ENCODE results near the gene CTNND2. TPM values are rescaled to one million over a fixed set of nuclear protein-coding genes. Genes with fewer than 3 reads are reported as not detected.

Gene CTNND2
- total RNA-seq, 1 experiment from 2014 or later, result not detected

DNA sequence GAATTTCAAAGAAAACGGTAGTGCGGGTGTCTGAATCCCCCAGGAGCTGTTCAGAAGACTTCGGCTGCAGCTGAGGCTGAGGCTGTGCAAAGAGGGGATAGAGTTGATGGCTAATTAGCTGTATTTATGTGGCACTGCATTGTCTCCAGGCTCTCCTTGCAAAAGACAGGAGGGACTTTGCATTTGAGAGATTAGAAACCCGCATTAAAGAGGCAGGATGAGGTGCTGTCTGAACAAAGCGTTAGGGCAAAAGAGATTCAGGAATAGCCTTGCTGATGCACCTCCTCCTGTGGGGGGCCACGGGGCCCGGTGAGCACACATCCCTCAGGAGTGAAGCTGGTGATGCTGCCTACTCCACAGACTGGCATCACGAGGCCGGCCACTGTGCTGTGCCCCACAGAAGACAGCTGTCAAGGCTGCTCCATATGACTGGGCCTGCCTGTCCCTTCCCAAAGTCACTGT lies 799.6 kb downstream of the CTNND2 start:
- Mint-ChIP-seq H3K36me3 (ENCODE audit: insufficient read depth, unreplicated experiment) (no peaks in the 10 kb centered on the region), H3K4me3 (ENCODE audit: unreplicated experiment) (no peak overlapping the region), H3K9me3 (ENCODE audit: unreplicated experiment) (no peaks in the 10 kb centered on the region), H3K4me1 (ENCODE audit: insufficient read depth, unreplicated experiment) (no peaks in the 10 kb centered on the region), H3K27me3 (ENCODE audit: insufficient read depth, unreplicated experiment) (peaks cover 60% of the 10 kb centered on the region), H3K27ac (ENCODE audit: low read depth, unreplicated experiment) (no peak overlapping the region)
- no TSS peak for BruUV-seq (replicated peaks)
- TF ChIP-seq, protein P1, sequence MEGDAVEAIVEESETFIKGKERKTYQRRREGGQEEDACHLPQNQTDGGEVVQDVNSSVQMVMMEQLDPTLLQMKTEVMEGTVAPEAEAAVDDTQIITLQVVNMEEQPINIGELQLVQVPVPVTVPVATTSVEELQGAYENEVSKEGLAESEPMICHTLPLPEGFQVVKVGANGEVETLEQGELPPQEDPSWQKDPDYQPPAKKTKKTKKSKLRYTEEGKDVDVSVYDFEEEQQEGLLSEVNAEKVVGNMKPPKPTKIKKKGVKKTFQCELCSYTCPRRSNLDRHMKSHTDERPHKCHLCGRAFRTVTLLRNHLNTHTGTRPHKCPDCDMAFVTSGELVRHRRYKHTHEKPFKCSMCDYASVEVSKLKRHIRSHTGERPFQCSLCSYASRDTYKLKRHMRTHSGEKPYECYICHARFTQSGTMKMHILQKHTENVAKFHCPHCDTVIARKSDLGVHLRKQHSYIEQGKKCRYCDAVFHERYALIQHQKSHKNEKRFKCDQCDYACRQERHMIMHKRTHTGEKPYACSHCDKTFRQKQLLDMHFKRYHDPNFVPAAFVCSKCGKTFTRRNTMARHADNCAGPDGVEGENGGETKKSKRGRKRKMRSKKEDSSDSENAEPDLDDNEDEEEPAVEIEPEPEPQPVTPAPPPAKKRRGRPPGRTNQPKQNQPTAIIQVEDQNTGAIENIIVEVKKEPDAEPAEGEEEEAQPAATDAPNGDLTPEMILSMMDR (IDR thresholded peaks at IDR 0.05; ENCODE audit: unreplicated experiment), result no peak
- ChIA-PET CTCF (no interaction called here), POLR2A (no interaction called here)
- DNase-seq (ENCODE audit: unreplicated experiment), result no peak
- intact Hi-C loops (cut with micrococcal nuclease), result no loop called here

DNA sequence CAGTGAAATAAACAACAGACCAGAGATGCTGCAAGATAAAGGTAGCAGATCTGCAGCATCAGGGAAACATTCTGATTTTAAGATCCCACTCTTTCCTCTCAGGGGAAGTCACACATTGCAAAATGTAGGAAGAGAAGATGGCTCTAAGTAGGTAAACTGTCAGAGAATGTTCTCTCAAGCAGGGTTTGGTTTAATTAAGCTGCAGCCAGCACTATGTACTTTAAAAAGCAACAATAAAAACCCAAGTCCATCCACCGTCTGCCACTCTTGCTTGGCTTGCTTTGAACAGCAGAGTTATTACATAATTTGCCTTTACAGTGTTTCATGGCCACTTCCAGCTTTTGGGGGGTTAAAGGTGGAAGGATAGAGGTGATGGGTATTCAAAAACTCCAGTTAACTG lies 800.0 kb downstream of the CTNND2 start:
- CTCF ChIA-PET, result no interaction called here
- Mint-ChIP-seq H3K27ac (ENCODE audit: low read depth, unreplicated experiment) (no peak overlapping the region), H3K4me1 (ENCODE audit: insufficient read depth, unreplicated experiment) (no peaks in the 10 kb centered on the region), H3K9me3 (ENCODE audit: unreplicated experiment) (no peaks in the 10 kb centered on the region), H3K27me3 (ENCODE audit: insufficient read depth, unreplicated experiment) (peaks cover 61% of the 10 kb centered on the region), H3K36me3 (ENCODE audit: insufficient read depth, unreplicated experiment) (no peaks in the 10 kb centered on the region), H3K4me3 (ENCODE audit: unreplicated experiment) (no peak overlapping the region)
- POLR2A ChIA-PET, result no interaction called here
- no TSS peak for BruUV-seq (replicated peaks)
- no peak for DNase-seq (ENCODE audit: unreplicated experiment)
- intact Hi-C loops (cut with micrococcal nuclease), result no loop called here
- TF ChIP-seq, protein P1 (IDR thresholded peaks at IDR 0.05; ENCODE audit: unreplicated experiment), result no peak

DNA sequence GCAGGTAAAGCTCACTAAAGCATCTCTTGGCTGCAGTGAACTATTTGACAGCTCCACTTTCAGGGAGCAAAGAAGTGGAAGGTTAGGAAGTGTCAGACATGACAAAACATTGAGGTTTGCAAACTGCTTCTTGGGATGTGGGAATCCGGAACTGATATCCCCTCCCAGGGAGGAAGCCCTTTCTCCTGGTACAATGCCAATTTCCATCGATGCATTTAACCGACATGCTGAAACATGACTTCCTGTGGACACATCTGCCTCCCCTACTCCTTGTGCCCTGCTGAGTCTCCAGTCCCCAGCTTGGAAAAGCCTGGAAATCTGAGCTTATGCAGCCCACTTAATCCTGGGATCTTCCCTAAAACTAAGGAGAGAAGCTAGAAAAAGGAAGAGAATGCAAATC lies 820.1 kb downstream of the CTNND2 start:
- Mint-ChIP-seq H3K9me3 (ENCODE audit: unreplicated experiment) (peaks cover 7% of the 10 kb centered on the region), H3K27me3 (ENCODE audit: insufficient read depth, unreplicated experiment) (peaks cover 33% of the 10 kb centered on the region), H3K4me1 (ENCODE audit: insufficient read depth, unreplicated experiment) (no peaks in the 10 kb centered on the region), H3K4me3 (ENCODE audit: unreplicated experiment) (no peak overlapping the region), H3K36me3 (ENCODE audit: insufficient read depth, unreplicated experiment) (no peaks in the 10 kb centered on the region), H3K27ac (ENCODE audit: low read depth, unreplicated experiment) (no peak overlapping the region)
- TF ChIP-seq, protein P1 (IDR thresholded peaks at IDR 0.05; ENCODE audit: unreplicated experiment), result no peak
- CTCF ChIA-PET, result interaction anchor here (0.5 kb wide), 1 partner anchor 1914 kb away, joined by 3 read pairs; no protein-coding TSS in a partner anchor
- peak; percentile 6 for DNase-seq (ENCODE audit: unreplicated experiment)
- POLR2A ChIA-PET, result interaction anchor here (0.6 kb wide), 1 partner anchor 35 kb away, joined by 3 read pairs; no protein-coding TSS in a partner anchor
- intact Hi-C loops (cut with micrococcal nuclease), result no loop called here
- no TSS peak for BruUV-seq (replicated peaks)

DNA sequence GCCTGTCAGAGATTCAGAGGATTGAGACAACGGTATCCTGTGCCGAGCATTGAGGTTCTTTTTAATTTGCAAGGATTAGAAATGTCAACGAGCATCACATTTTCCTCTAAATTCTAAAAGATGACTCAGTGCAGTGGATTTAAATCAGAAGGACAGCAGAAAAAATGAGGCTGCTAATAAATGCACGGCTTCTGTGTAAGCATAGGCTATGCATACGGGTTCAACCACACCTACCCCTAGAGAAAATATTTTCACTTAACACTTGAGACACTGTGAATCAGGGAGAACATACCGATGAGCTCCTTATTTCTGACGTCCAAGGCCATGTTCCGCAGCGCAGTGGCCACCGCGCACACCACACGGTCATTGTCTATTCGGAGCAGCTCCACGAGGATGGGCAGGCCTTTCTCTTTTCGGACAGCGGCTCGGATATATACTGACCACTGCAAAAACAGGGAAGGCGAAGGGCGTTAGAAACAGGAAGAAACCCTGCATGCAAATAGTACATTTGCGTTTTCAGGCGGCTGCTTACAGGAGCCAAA lies 821.8 kb downstream of the CTNND2 start:
- Mint-ChIP-seq H3K9me3 (ENCODE audit: unreplicated experiment) (no peaks in the 10 kb centered on the region), H3K4me3 (ENCODE audit: unreplicated experiment) (no peak overlapping the region), H3K27me3 (ENCODE audit: insufficient read depth, unreplicated experiment) (peaks cover 45% of the 10 kb centered on the region), H3K36me3 (ENCODE audit: insufficient read depth, unreplicated experiment) (no peaks in the 10 kb centered on the region), H3K27ac (ENCODE audit: low read depth, unreplicated experiment) (no peak overlapping the region), H3K4me1 (ENCODE audit: insufficient read depth, unreplicated experiment) (no peaks in the 10 kb centered on the region)
- intact Hi-C loops (cut with micrococcal nuclease), result no loop called here
- ChIA-PET POLR2A (no interaction called here), CTCF (interaction anchor here (0.6 kb wide), 1 partner anchor 63 kb away, joined by 3 read pairs; no protein-coding TSS in a partner anchor)
- BruUV-seq (replicated peaks), result no TSS peak
- TF ChIP-seq, protein P1 (IDR thresholded peaks at IDR 0.05; ENCODE audit: unreplicated experiment), result no peak
- no peak for DNase-seq (ENCODE audit: unreplicated experiment)

All from MCF 10A (cell line).